ENCODE results near the gene FOLR2. TPM values are rescaled to one million over a fixed set of nuclear protein-coding genes. Genes with fewer than 3 reads are reported as not detected.

Gene FOLR2
- total RNA-seq, 1 donor from 2014 or later, result 28.1 TPM

DNA sequence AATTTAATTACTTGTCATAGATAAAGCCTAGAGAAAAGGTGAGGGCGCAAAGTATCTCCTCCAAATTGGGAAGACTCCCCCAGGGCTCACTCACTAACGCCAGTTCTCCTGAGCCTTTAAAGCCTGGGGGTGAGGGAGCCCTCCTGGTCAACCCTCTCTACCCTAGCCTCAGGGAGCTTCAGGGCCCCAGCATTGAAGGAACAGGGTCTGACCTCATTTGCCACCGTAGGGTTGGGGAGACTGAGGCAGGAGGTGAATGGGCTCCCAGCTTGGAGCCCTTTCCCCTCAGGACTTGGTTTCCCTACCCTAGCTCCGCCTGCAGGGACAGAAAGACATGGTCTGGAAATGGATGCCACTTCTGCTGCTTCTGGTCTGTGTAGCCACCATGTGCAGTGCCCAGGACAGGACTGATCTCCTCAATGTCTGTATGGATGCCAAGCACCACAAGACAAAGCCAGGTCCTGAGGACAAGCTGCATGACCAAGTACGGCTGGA, 1.7 kb downstream of the FOLR2 start:
- TF ChIP-seq, protein P1, sequence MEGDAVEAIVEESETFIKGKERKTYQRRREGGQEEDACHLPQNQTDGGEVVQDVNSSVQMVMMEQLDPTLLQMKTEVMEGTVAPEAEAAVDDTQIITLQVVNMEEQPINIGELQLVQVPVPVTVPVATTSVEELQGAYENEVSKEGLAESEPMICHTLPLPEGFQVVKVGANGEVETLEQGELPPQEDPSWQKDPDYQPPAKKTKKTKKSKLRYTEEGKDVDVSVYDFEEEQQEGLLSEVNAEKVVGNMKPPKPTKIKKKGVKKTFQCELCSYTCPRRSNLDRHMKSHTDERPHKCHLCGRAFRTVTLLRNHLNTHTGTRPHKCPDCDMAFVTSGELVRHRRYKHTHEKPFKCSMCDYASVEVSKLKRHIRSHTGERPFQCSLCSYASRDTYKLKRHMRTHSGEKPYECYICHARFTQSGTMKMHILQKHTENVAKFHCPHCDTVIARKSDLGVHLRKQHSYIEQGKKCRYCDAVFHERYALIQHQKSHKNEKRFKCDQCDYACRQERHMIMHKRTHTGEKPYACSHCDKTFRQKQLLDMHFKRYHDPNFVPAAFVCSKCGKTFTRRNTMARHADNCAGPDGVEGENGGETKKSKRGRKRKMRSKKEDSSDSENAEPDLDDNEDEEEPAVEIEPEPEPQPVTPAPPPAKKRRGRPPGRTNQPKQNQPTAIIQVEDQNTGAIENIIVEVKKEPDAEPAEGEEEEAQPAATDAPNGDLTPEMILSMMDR (IDR thresholded peaks at IDR 0.05), result no peak
- peaks cover 13% of the 10 kb centered on the region for H3K4me1 ChIP-seq
- H3K36me3 ChIP-seq, result no peaks in the 10 kb centered on the region
- H3K4me3 ChIP-seq, result no peak overlapping the region
- ATAC-seq, result no peak
- DNase-seq, result no peak
- no peaks in the 10 kb centered on the region for H3K9me3 ChIP-seq
- intact Hi-C loops (cut with DNase I), result no loop called here
- H3K27me3 ChIP-seq (ENCODE audit: low read depth), result no peaks in the 10 kb centered on the region
- no peak overlapping the region for H3K27ac ChIP-seq

DNA sequence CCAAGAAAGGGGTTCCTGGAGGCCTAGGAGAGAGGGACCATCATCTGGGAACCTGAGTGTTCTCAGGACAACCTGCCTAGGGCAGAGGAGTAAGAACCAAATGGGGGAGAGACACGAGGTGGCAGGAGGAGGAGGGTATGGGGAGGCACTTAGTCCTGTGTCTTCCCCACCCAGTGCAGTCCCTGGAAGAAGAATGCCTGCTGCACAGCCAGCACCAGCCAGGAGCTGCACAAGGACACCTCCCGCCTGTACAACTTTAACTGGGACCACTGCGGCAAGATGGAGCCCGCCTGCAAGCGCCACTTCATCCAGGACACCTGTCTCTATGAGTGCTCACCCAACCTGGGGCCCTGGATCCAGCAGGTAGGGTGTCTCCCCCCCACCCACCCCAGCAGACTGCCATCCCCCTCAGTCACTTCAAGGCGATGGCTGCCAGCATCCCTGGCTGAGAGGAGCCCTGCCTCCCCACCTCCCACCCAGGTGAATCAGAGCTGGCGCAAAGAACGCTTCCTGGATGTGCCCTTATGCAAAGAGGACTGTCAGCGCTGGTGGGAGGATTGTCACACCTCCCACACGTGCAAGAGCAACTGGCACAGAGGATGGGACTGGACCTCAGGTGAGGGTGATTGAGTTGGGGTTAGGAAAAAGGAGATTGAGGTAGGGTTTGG, 4.2 kb downstream of the FOLR2 start:
- intact Hi-C loops (cut with DNase I), result no loop called here
- TF ChIP-seq, protein P1 (IDR thresholded peaks at IDR 0.05), result no peak
- DNase-seq (no peak), ATAC-seq (no peak)
- peaks cover 21% of the 10 kb centered on the region for H3K4me1 ChIP-seq
- no peak overlapping the region for H3K27ac ChIP-seq
- no peak overlapping the region for H3K4me3 ChIP-seq
- no peaks in the 10 kb centered on the region for H3K27me3 ChIP-seq (ENCODE audit: low read depth)
- H3K36me3 ChIP-seq, result no peaks in the 10 kb centered on the region
- H3K9me3 ChIP-seq, result no peaks in the 10 kb centered on the region

DNA sequence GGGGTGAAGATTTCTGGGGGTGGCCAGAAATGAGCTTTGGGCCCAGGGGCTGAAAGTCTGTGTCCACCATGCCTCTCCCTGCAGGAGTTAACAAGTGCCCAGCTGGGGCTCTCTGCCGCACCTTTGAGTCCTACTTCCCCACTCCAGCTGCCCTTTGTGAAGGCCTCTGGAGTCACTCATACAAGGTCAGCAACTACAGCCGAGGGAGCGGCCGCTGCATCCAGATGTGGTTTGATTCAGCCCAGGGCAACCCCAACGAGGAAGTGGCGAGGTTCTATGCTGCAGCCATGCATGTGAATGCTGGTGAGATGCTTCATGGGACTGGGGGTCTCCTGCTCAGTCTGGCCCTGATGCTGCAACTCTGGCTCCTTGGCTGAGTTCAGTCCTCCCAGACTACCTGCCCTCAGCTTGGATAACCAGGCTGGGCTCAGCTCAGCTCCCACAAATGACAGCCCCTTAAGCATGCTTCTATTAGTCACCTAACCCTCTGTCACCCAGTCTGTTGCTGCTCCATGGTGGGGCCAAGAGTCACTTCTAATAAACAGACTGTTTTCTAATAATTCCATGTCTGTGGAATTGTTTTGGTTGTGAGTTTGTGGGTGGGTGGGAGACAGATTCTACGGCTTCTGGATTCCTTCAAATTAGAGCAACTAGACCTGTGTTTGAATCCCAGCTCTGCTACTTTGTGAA, 4.9 kb downstream of the FOLR2 start:
- no peak for DNase-seq

DNA sequence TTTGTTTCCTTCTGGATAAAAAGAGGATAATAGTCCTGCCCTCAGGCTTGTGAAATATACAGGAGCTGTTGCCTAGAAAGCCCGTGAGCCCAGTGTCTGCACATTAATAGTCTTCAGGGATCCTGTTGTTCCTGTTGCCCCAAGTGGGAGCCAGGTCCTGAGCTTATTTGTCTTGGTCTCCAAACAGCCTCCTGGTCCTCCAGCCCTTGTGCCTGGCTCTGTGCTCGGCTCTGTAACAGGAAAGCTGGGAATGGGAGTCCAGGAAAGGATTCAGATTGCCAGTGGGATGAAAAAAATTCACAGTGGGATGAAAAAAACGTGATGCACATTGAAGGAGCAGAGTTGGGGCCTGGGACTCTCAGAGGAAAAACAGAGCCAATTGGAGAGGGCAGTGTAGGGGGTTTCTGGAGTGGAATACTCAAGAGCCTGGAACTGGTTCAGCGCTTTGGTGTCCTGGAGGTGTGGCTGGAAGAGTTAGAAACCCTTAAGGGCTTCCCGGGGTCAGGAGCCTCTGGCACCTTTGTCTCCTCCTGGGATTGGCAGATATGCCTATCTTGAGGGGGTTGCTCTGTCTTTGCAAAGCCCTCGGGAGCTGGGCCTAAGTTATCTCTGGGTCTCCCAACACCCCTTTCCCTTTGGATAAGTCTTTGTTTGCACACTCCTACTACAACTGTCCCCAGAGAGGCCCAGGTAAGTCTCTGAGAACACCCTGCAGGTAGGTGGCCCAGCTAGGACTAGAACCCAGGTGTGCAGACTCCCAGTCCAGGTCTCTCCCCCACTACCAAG, 5.7 kb downstream of the FOLR2 start:
- no peaks in the 10 kb centered on the region for H3K9me3 ChIP-seq
- TF ChIP-seq, protein P1 (IDR thresholded peaks at IDR 0.05), result no peak
- peak overlapping the region; percentile 95 for H3K27ac ChIP-seq
- no peak for ATAC-seq
- no peak for DNase-seq
- peaks cover 25% of the 10 kb centered on the region for H3K4me1 ChIP-seq
- peaks cover 5% of the 10 kb centered on the region for H3K36me3 ChIP-seq
- peak overlapping the region; percentile 81 for H3K4me3 ChIP-seq
- no peaks in the 10 kb centered on the region for H3K27me3 ChIP-seq (ENCODE audit: low read depth)
- intact Hi-C loops (cut with DNase I), result no loop called here

More for the DNA sequence above, 4.9 kb downstream of the FOLR2 start:
- no peaks in the 10 kb centered on the region for H3K27me3 ChIP-seq (ENCODE audit: low read depth)
- TF ChIP-seq, protein P1 (IDR thresholded peaks at IDR 0.05), result no peak
- ATAC-seq, result no peak
- intact Hi-C loops (cut with DNase I), result no loop called here
- peak overlapping the region; percentile 95 for H3K27ac ChIP-seq
- H3K9me3 ChIP-seq, result no peaks in the 10 kb centered on the region
- H3K4me1 ChIP-seq, result peaks cover 25% of the 10 kb centered on the region
- H3K36me3 ChIP-seq, result no peaks in the 10 kb centered on the region
- no peak overlapping the region for H3K4me3 ChIP-seq

DNA sequence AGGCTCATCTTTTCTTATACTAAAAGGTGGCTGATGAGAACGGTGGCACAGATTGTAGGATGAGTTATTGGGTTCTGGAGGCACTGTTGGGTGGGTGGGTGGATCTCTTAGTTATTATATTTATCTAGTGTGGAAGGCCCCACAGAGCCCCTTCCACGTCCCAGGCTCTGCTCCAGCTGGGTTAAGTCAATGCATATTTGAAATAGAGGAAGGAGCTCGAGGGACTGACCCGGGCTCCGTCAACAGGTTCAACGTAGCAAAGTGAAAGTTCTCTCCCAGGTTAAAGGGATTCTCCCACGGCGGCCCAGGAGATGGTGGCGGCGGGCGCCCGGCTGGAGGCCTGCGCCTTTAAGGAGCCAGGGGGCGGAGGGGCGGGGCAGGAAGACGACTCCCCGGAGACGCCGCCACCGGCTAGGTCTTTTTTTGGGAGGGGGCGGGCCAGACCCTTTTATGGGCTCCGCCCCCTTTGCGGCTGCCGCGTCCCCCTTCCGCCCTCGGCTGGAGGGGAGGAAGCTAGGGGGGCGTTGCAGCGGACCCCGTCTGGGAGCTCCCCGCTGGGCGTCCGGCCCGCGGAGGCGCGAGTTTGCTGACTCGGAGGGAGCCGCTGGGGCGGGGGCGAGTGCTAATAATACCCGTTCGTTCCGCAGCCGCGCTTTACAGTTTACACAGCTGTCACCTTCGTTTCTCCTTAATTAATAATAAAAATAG, 6.5 kb downstream of the FOLR2 start:
- DNase-seq (peak; percentile 98), ATAC-seq (peak; percentile 94 to 95)
- peak overlapping the region; percentile 95 for H3K27ac ChIP-seq
- no peaks in the 10 kb centered on the region for H3K27me3 ChIP-seq (ENCODE audit: low read depth)
- TF ChIP-seq, protein P1 (IDR thresholded peaks at IDR 0.05), result peak; percentile 44
- peaks cover 13% of the 10 kb centered on the region for H3K36me3 ChIP-seq
- intact Hi-C loops (cut with DNase I), result no loop called here
- peaks cover 25% of the 10 kb centered on the region for H3K4me1 ChIP-seq
- no peaks in the 10 kb centered on the region for H3K9me3 ChIP-seq
- H3K4me3 ChIP-seq, result peak overlapping the region; percentile 81
